ENCODE results near the gene TGM4. TPM values are rescaled to one million over a fixed set of nuclear protein-coding genes. Genes with fewer than 3 reads are reported as not detected.

Gene TGM4
- total and polyA plus RNA-seq, 10 of the 15 experiments (the other 5 are each of a cell fraction or from before 2014, with no cell fraction given) = not detected

- TF ChIP-seq RFX5 (IDR thresholded peaks at IDR 0.05; ENCODE audit: low read depth, low read length) (no peak), SUPT20H (IDR thresholded peaks at IDR 0.05; ENCODE audit: borderline replicate concordance, control insufficient read depth, low read depth, low read length) (no peak), DPF2 (IDR thresholded peaks at IDR 0.05) (no peak), ZNF687 (IDR thresholded peaks at IDR 0.05) (no peak)
These were observed 89.3 kb downstream of the TGM4 start (continued) for GRCh38 chr3:44963571-44964325.

MicroRNAs within 50 kb of the gene (microRNA counts, 767-probe panel; counts per million panel counts)
- microRNA hsa-miR-564 = 55.3 counts per million

Other genes starting within 250 kb of the TGM4 start
Only the 7 nearest of the 10 such genes appear.
- 2.8 and 3.2 TPM in 2 replicates for gene ZNF501, start 145.0 kb upstream of the TGM4 start, total RNA-seq (2014; rRNA removed)
- 1.5 and 1.9 TPM in 2 replicates for gene ZNF501, start 145.0 kb upstream of the TGM4 start, total RNA-seq (2014; rRNA removed; fragmentation: Illumina TruSeq; extraction: Trizol)
- gene ZNF501, start 145.0 kb upstream of the TGM4 start, total RNA-seq (2021) = 1.8 and 2.0 TPM in 2 replicates
- gene ZNF501, start 145.0 kb upstream of the TGM4 start, polyA plus RNA-seq (2011; rRNA removed) = 3.8 and 5.5 TPM in 2 replicates
- 1.3 and 2.1 TPM in 2 replicates for gene ZNF501, start 145.0 kb upstream of the TGM4 start, polyA plus RNA-seq (2014; fragmentation: Illumina TruSeq; extraction: Trizol)
- under 1 TPM; 0.35 to 0.40 TPM for gene ZNF501, start 145.0 kb upstream of the TGM4 start, polyA plus RNA-seq (2014; fragmentation: Nextera tagmentation; extraction: Ambion mirVana)
- 1.6 TPM in 2 replicates for gene ZNF501, start 145.0 kb upstream of the TGM4 start, polyA plus RNA-seq (2014; rRNA removed)
- 1 to 10 TPM; 1.7 TPM for gene ZNF501, start 145.0 kb upstream of the TGM4 start, polyA plus RNA-seq (2016; fragmentation: Nextera tagmentation; extraction: Ambion mirVana)
- gene KIAA1143, start 113.0 kb upstream of the TGM4 start, total RNA-seq (2014; rRNA removed) = 25.3 and 28.7 TPM in 2 replicates
- gene KIAA1143, start 113.0 kb upstream of the TGM4 start, total RNA-seq (2014; rRNA removed; fragmentation: Illumina TruSeq; extraction: Trizol) = 35.1 and 37.6 TPM in 2 replicates
- gene KIAA1143, start 113.0 kb upstream of the TGM4 start, total RNA-seq (2021) = 26.6 and 29.7 TPM in 2 replicates
- 19.3 and 30.8 TPM in 2 replicates for gene KIAA1143, start 113.0 kb upstream of the TGM4 start, polyA plus RNA-seq (2011; rRNA removed)
- gene KIAA1143, start 113.0 kb upstream of the TGM4 start, polyA plus RNA-seq (2014; fragmentation: Illumina TruSeq; extraction: Trizol) = 34.8 and 47.1 TPM in 2 replicates
- gene KIAA1143, start 113.0 kb upstream of the TGM4 start, polyA plus RNA-seq (2014; fragmentation: Nextera tagmentation; extraction: Ambion mirVana) = 10 to 100 TPM; 22.5 to 27.1 TPM
- gene KIAA1143, start 113.0 kb upstream of the TGM4 start, polyA plus RNA-seq (2014; rRNA removed) = 10.8 and 11.4 TPM in 2 replicates
- 10 to 100 TPM; 30.8 to 31.6 TPM for gene KIAA1143, start 113.0 kb upstream of the TGM4 start, polyA plus RNA-seq (2016; fragmentation: Nextera tagmentation; extraction: Ambion mirVana)
- 24.0 and 25.2 TPM in 2 replicates for gene KIF15, start 112.8 kb upstream of the TGM4 start, total RNA-seq (2014; rRNA removed)
- gene KIF15, start 112.8 kb upstream of the TGM4 start, total RNA-seq (2014; rRNA removed; fragmentation: Illumina TruSeq; extraction: Trizol) = 50.1 and 51.8 TPM in 2 replicates
- 25.7 and 29.3 TPM in 2 replicates for gene KIF15, start 112.8 kb upstream of the TGM4 start, total RNA-seq (2021)
- gene KIF15, start 112.8 kb upstream of the TGM4 start, polyA plus RNA-seq (2011; rRNA removed) = 25.8 and 44.2 TPM in 2 replicates
- 42.2 and 45.4 TPM in 2 replicates for gene KIF15, start 112.8 kb upstream of the TGM4 start, polyA plus RNA-seq (2014; fragmentation: Illumina TruSeq; extraction: Trizol)
- gene KIF15, start 112.8 kb upstream of the TGM4 start, polyA plus RNA-seq (2014; fragmentation: Nextera tagmentation; extraction: Ambion mirVana) = 10 to 100 TPM; 12.3 to 16.3 TPM
- 14.4 and 23.1 TPM in 2 replicates for gene KIF15, start 112.8 kb upstream of the TGM4 start, polyA plus RNA-seq (2014; rRNA removed)
- 10 to 100 TPM; 26.2 to 34.0 TPM for gene KIF15, start 112.8 kb upstream of the TGM4 start, polyA plus RNA-seq (2016; fragmentation: Nextera tagmentation; extraction: Ambion mirVana)
- gene TMEM42, start 12.7 kb upstream of the TGM4 start, total RNA-seq (2014; rRNA removed) = 10.8 and 12.6 TPM in 2 replicates
- 6.8 and 7.2 TPM in 2 replicates for gene TMEM42, start 12.7 kb upstream of the TGM4 start, total RNA-seq (2014; rRNA removed; fragmentation: Illumina TruSeq; extraction: Trizol)
- 12.8 and 13.8 TPM in 2 replicates for gene TMEM42, start 12.7 kb upstream of the TGM4 start, total RNA-seq (2021)
- 15.3 and 20.5 TPM in 2 replicates for gene TMEM42, start 12.7 kb upstream of the TGM4 start, polyA plus RNA-seq (2011; rRNA removed)
- gene TMEM42, start 12.7 kb upstream of the TGM4 start, polyA plus RNA-seq (2014; fragmentation: Illumina TruSeq; extraction: Trizol) = 7.6 and 8.3 TPM in 2 replicates
- 10 to 100 TPM in 1 of 2 experiments, 1 to 10 TPM in 1; 5.0 to 11.6 TPM for gene TMEM42, start 12.7 kb upstream of the TGM4 start, polyA plus RNA-seq (2014; fragmentation: Nextera tagmentation; extraction: Ambion mirVana)
- gene TMEM42, start 12.7 kb upstream of the TGM4 start, polyA plus RNA-seq (2014; rRNA removed) = 16.9 and 17.5 TPM in 2 replicates
- gene TMEM42, start 12.7 kb upstream of the TGM4 start, polyA plus RNA-seq (2016; fragmentation: Nextera tagmentation; extraction: Ambion mirVana) = 10 to 100 TPM; 14.8 to 15.4 TPM
- 46.5 and 46.9 TPM in 2 replicates for gene ZDHHC3, start 101.6 kb downstream of the TGM4 start, total RNA-seq (2014; rRNA removed)
- 29.6 and 32.1 TPM in 2 replicates for gene ZDHHC3, start 101.6 kb downstream of the TGM4 start, total RNA-seq (2014; rRNA removed; fragmentation: Illumina TruSeq; extraction: Trizol)
- 40.0 and 42.6 TPM in 2 replicates for gene ZDHHC3, start 101.6 kb downstream of the TGM4 start, total RNA-seq (2021)
- 56.5 and 79.1 TPM in 2 replicates for gene ZDHHC3, start 101.6 kb downstream of the TGM4 start, polyA plus RNA-seq (2011; rRNA removed)
- gene ZDHHC3, start 101.6 kb downstream of the TGM4 start, polyA plus RNA-seq (2014; fragmentation: Illumina TruSeq; extraction: Trizol) = 40.3 and 47.8 TPM in 2 replicates
- gene ZDHHC3, start 101.6 kb downstream of the TGM4 start, polyA plus RNA-seq (2014; fragmentation: Nextera tagmentation; extraction: Ambion mirVana) = 1 to 10 TPM; 6.8 to 7.4 TPM
- 38.1 and 41.5 TPM in 2 replicates for gene ZDHHC3, start 101.6 kb downstream of the TGM4 start, polyA plus RNA-seq (2014; rRNA removed)
- gene ZDHHC3, start 101.6 kb downstream of the TGM4 start, polyA plus RNA-seq (2016; fragmentation: Nextera tagmentation; extraction: Ambion mirVana) = 10 to 100 TPM; 39.4 to 42.1 TPM
- 76.8 and 77.9 TPM in 2 replicates for gene EXOSC7, start 101.6 kb downstream of the TGM4 start, total RNA-seq (2014; rRNA removed)
- 66.7 and 68.5 TPM in 2 replicates for gene EXOSC7, start 101.6 kb downstream of the TGM4 start, total RNA-seq (2014; rRNA removed; fragmentation: Illumina TruSeq; extraction: Trizol)
- 55.5 and 62.2 TPM in 2 replicates for gene EXOSC7, start 101.6 kb downstream of the TGM4 start, total RNA-seq (2021)
- gene EXOSC7, start 101.6 kb downstream of the TGM4 start, polyA plus RNA-seq (2011; rRNA removed) = 119 and 121 TPM in 2 replicates
- gene EXOSC7, start 101.6 kb downstream of the TGM4 start, polyA plus RNA-seq (2014; fragmentation: Illumina TruSeq; extraction: Trizol) = 46.3 and 58.0 TPM in 2 replicates
- gene EXOSC7, start 101.6 kb downstream of the TGM4 start, polyA plus RNA-seq (2014; fragmentation: Nextera tagmentation; extraction: Ambion mirVana) = 100 to 1,000 TPM; 159 to 193 TPM
- gene EXOSC7, start 101.6 kb downstream of the TGM4 start, polyA plus RNA-seq (2014; rRNA removed) = 71.9 and 72.6 TPM in 2 replicates
- 10 to 100 TPM; 88.9 to 94.5 TPM for gene EXOSC7, start 101.6 kb downstream of the TGM4 start, polyA plus RNA-seq (2016; fragmentation: Nextera tagmentation; extraction: Ambion mirVana)
- 0.11 TPM in 1 of 2 replicates, not detected in the other for gene CLEC3B, start 151.7 kb downstream of the TGM4 start, total RNA-seq (2014; rRNA removed)
- gene CLEC3B, start 151.7 kb downstream of the TGM4 start, total RNA-seq (2014; rRNA removed; fragmentation: Illumina TruSeq; extraction: Trizol) = not detected in 2 replicates
- gene CLEC3B, start 151.7 kb downstream of the TGM4 start, total RNA-seq (2021) = 0.23 TPM in 1 of 2 replicates, not detected in the other
- gene CLEC3B, start 151.7 kb downstream of the TGM4 start, polyA plus RNA-seq (2011; rRNA removed) = not detected in 2 replicates
- not detected in 2 replicates for gene CLEC3B, start 151.7 kb downstream of the TGM4 start, polyA plus RNA-seq (2014; fragmentation: Illumina TruSeq; extraction: Trizol)
- not detected for gene CLEC3B, start 151.7 kb downstream of the TGM4 start, polyA plus RNA-seq (2014; fragmentation: Nextera tagmentation; extraction: Ambion mirVana)
- 0.13 TPM in 1 of 2 replicates, not detected in the other for gene CLEC3B, start 151.7 kb downstream of the TGM4 start, polyA plus RNA-seq (2014; rRNA removed)
- gene CLEC3B, start 151.7 kb downstream of the TGM4 start, polyA plus RNA-seq (2016; fragmentation: Nextera tagmentation; extraction: Ambion mirVana) = not detected

Measured in GM12878 (cell line).